Esophagus squamous epithelium (tissue), 4 donors: ENCODE measurements around the gene ZNF414.

ENCODE experiments used
- POLR2A ChIP-seq, 4 donors: fragments of 450-650 bp; IDR thresholded peaks; one replicate each; pipeline ENCODE4 v1.6.1; 2017; ENCODE audit warnings: antibody characterized with exemption in 4 of 4, mild to moderate bottlenecking in 4 of 4, moderate library complexity in 3 of 4
- TF ChIP-seq, protein P1 (sequence below), 6 experiments: fragments of 450-650 bp in 4 of 6; fragments of 200-600 bp in 2 of 6; sonication (generic) in 2 of 6; IDR thresholded peaks; one replicate each; pipeline ENCODE4 v1.5.1; 2016 to 2019; ENCODE audit warnings: antibody characterized with exemption in 6 of 6, mild to moderate bottlenecking in 4 of 6, moderate library complexity in 4 of 6

DNA sequence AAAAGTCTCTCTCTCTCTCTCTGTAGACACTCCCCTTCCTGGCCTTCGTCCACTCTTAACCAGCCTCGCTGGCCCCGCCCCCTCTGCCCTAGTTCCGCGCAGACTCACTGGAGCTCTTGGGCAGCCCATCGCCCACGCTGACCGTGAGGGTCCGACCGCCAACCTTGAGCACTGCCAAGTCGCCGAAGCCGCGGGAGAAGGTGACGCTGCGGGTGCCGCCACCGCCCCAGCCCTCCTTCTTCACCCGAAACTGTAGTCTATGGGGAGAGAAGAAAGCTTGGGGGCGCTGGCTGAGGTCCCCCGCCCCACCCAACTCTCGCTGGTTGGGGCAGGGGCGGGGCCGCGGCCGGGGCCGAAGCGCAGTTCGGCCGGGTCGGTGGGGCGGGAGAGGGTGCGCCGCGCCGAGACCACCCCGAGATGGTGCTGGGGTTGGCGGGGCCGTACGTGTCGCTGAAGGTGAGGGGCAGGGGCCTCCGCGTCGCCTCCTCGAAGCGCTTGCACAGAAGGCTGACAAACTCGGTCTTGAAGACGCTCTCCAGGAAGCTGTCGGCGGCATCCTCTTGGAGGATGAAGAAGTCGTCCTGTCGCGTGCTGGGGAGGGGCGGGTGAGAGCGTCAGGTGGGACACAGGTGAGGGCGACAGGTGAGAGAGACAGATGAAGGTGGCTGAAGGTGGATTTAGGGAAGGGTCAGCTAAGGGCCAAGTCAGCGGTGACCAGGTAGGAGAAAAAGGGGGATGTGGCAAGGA, 12.6 kb upstream of the ZNF414 start:
- TF ChIP-seq, protein P1, sequence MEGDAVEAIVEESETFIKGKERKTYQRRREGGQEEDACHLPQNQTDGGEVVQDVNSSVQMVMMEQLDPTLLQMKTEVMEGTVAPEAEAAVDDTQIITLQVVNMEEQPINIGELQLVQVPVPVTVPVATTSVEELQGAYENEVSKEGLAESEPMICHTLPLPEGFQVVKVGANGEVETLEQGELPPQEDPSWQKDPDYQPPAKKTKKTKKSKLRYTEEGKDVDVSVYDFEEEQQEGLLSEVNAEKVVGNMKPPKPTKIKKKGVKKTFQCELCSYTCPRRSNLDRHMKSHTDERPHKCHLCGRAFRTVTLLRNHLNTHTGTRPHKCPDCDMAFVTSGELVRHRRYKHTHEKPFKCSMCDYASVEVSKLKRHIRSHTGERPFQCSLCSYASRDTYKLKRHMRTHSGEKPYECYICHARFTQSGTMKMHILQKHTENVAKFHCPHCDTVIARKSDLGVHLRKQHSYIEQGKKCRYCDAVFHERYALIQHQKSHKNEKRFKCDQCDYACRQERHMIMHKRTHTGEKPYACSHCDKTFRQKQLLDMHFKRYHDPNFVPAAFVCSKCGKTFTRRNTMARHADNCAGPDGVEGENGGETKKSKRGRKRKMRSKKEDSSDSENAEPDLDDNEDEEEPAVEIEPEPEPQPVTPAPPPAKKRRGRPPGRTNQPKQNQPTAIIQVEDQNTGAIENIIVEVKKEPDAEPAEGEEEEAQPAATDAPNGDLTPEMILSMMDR (IDR thresholded peaks at IDR 0.05), result no peak
- TF ChIP-seq POLR2A (IDR thresholded peaks at IDR 0.05), result peak in 2 of 4 donors; percentile 26 to 28
